Aorta (tissue), 5 donors: ENCODE results near the gene IGSF5. TPM values are rescaled to one million over a fixed set of nuclear protein-coding genes. Genes with fewer than 3 reads are reported as not detected.

Experiments
- ATAC-seq: fragments of 200-7000 bp; cut with Tn5 transposase; one replicate; pipeline ENCODE4 v1.9.1; 2022; ENCODE audit warnings: moderate library complexity; ENCODE audit not compliant: low FRiP score
- DNase-seq, 2 donors: peaks; one replicate each; pipeline ENCODE4 v3.0.0-alpha.2; 2020
- H3K27ac ChIP-seq, 2 donors: one replicate each; pipeline ENCODE4 v1.5.1; 2013; ENCODE audit warnings: low read length in 2 of 2, mild to moderate bottlenecking in 2 of 2, moderate library complexity in 2 of 2, control low read depth in 1 of 2, inconsistent platforms in 1 of 2, low read depth in 1 of 2
- H3K27me3 ChIP-seq, 2 donors: one replicate each; pipeline ENCODE4 v1.6.1; 2013; ENCODE audit warnings: control low read depth in 1 of 2, low read length in 1 of 2, mild to moderate bottlenecking in 1 of 2, moderate library complexity in 1 of 2; ENCODE audit not compliant: insufficient read depth in 2 of 2, control insufficient read depth in 1 of 2
- H3K36me3 ChIP-seq, 2 donors: one replicate each; pipeline ENCODE4 v1.6.1; 2013; ENCODE audit warnings: control low read depth in 1 of 2, low read length in 1 of 2, mild to moderate bottlenecking in 1 of 2; ENCODE audit not compliant: insufficient read depth in 2 of 2, control insufficient read depth in 1 of 2
- H3K4me1 ChIP-seq, 2 donors: one replicate each; pipeline ENCODE4 v1.6.1; 2013; ENCODE audit warnings: low read length in 2 of 2, control low read depth in 1 of 2, mild to moderate bottlenecking in 1 of 2, moderate library complexity in 1 of 2; ENCODE audit not compliant: insufficient read depth in 2 of 2, control insufficient read depth in 1 of 2
- H3K4me3 ChIP-seq, 2 donors: one replicate each; pipeline ENCODE4 v1.5.1; 2013; ENCODE audit warnings: low read length in 2 of 2, control low read depth in 1 of 2, mild to moderate bottlenecking in 1 of 2
- H3K9me3 ChIP-seq: one replicate; pipeline ENCODE4 v1.6.1; 2013; ENCODE audit warnings: mild to moderate bottlenecking, low read length; ENCODE audit not compliant: control insufficient read depth
- WGBS, 2 donors: extraction: QIAGEN DNeasy Blood & Tissue Kit; methylation state at CpG; one replicate each; pipeline ENCODE4 v1.1.7; 2013; 5-methylcytosine and 5-hydroxymethylcytosine counted together
- intact Hi-C, 2 donors: fragments of 100-400 bp; cut with DNase I; formaldehyde crosslinking; loops; one replicate each; pipeline versions ENCODE4 v1.14.2 to v1.15.0; 2022
- polyA plus RNA-seq, 2 donors: library from polyadenylated mRNA; stranded (reverse); fragments of 200-250 nt; gene quantifications; one replicate each; pipeline ENCODE4 v1.2.3, GENCODE V29; 2013
- total RNA-seq, 2 donors: library from RNA; stranded (reverse); fragmentation: NEBNext Ultra II Directional; extraction: Animal tissue kit (Norgen Biotek cat#: 25700); gene quantifications; one replicate each; pipeline ENCODE4 v1.2.1, GENCODE V29; 2021
- donor health status: healthy with polysubstance abuse.
- donor health status: Bipolar disorder and iron deficiency.
- donor health status: DM: no; HTN: no; CAD: no.
- donor health status: DM: no; HTN: no; CAD: no.
- donor health status: DM: yes; HTN: yes; CAD: no.

Gene IGSF5
- total and polyA plus RNA-seq, 4 donors = 0.63 TPM; not detected in 3

- no peaks in the 10 kb centered on the region for H3K36me3 ChIP-seq
- no peaks in the 10 kb centered on the region for H3K4me1 ChIP-seq
- H3K9me3 ChIP-seq = no peaks in the 10 kb centered on the region
- ATAC-seq = no peak
- no peak for DNase-seq
- no peaks in the 10 kb centered on the region for H3K27me3 ChIP-seq
- intact Hi-C loops = no loop called here
- WGBS, 2 donors = 85 to 87% methylated on average over 5 of the region's 5 CpGs
- H3K4me3 ChIP-seq = no peak overlapping the region
- no peak overlapping the region for H3K27ac ChIP-seq
These were observed 98.9 kb downstream of the IGSF5 start for GRCh38 chr21:39843916-39844315.

- no peaks in the 10 kb centered on the region for H3K36me3 ChIP-seq
- DNase-seq (no peak), ATAC-seq (no peak)
These were observed 100.7 kb downstream of the IGSF5 start for GRCh38 chr21:39845571-39846130.

GRCh38 chr21:39847877-39848276 is 102.9 kb downstream of the IGSF5 start:
- no peak for ATAC-seq
- H3K27me3 ChIP-seq = no peaks in the 10 kb centered on the region
- intact Hi-C loops = no loop called here
- H3K4me3 ChIP-seq = no peak overlapping the region
- H3K4me1 ChIP-seq = no peaks in the 10 kb centered on the region
- H3K36me3 ChIP-seq = no peaks in the 10 kb centered on the region
- DNase-seq = no peak
- WGBS, 2 donors = 90 to 93% methylated on average over 6 of the region's 6 CpGs
- H3K9me3 ChIP-seq = no peaks in the 10 kb centered on the region
- no peak overlapping the region for H3K27ac ChIP-seq

More at GRCh38 chr21:39845571-39846130, 100.7 kb downstream of the IGSF5 start:
- intact Hi-C loops = no loop called here
- Histone ChIP-seq H3K27ac (no peak overlapping the region), H3K4me3 (no peak overlapping the region), H3K27me3 (no peaks in the 10 kb centered on the region), H3K4me1 (no peaks in the 10 kb centered on the region), H3K9me3 (no peaks in the 10 kb centered on the region)
- WGBS, 2 donors = 49 to 51% methylated on average over 6 of the region's 6 CpGs

- DNase-seq = no peak
These were observed 104.2 kb downstream of the IGSF5 start for GRCh38 chr21:39849014-39849655.

GRCh38 chr21:39850333-39850732 is 105.3 kb downstream of the IGSF5 start:
- no peaks in the 10 kb centered on the region for H3K4me1 ChIP-seq
- no peak overlapping the region for H3K27ac ChIP-seq
- no peaks in the 10 kb centered on the region for H3K36me3 ChIP-seq
- H3K9me3 ChIP-seq = no peaks in the 10 kb centered on the region
- 66% methylated on average over 2 of the region's 2 CpGs for WGBS, 2 donors
- no peak overlapping the region for H3K4me3 ChIP-seq
- ATAC-seq (peak; percentile 13), DNase-seq (no peak)
- no peaks in the 10 kb centered on the region for H3K27me3 ChIP-seq
- intact Hi-C loops = no loop called here

More at GRCh38 chr21:39849014-39849655, 104.2 kb downstream of the IGSF5 start:
- H3K4me3 ChIP-seq = no peak overlapping the region
- no peak for ATAC-seq
- intact Hi-C loops = no loop called here
- no peaks in the 10 kb centered on the region for H3K9me3 ChIP-seq
- H3K36me3 ChIP-seq = no peaks in the 10 kb centered on the region
- H3K4me1 ChIP-seq = no peaks in the 10 kb centered on the region
- H3K27ac ChIP-seq = no peak overlapping the region
- WGBS, 2 donors = 54 to 55% methylated on average over 10 of the region's 10 CpGs
- no peaks in the 10 kb centered on the region for H3K27me3 ChIP-seq

GRCh38 chr21:39851002-39851618 is 106.1 kb downstream of the IGSF5 start:
- Histone ChIP-seq H3K27ac (no peak overlapping the region), H3K9me3 (no peaks in the 10 kb centered on the region), H3K4me1 (no peaks in the 10 kb centered on the region), H3K4me3 (no peak overlapping the region), H3K36me3 (no peaks in the 10 kb centered on the region), H3K27me3 (no peaks in the 10 kb centered on the region)
- ATAC-seq (no peak), DNase-seq (no peak)
- 83 to 86% methylated on average over 7 of the region's 7 CpGs for WGBS, 2 donors
- intact Hi-C loops = no loop called here

Other genes with a start within 250 kb of the IGSF5 start
- gene B3GALT5, start 132.2 kb upstream of the IGSF5 start, total RNA-seq = under 1 TPM; 0.21 to 0.39 TPM
- under 1 TPM; 0.10 to 0.50 TPM for gene B3GALT5, start 132.2 kb upstream of the IGSF5 start, polyA plus RNA-seq
- 1 to 10 TPM in 1 of 2 donors, not detected in 1; 3.2 TPM for gene PCP4, start 122.3 kb downstream of the IGSF5 start, total RNA-seq
- gene PCP4, start 122.3 kb downstream of the IGSF5 start, polyA plus RNA-seq = 1 to 10 TPM in 1 of 2 donors, not detected in 1; 3.9 TPM